GM18511 (cell line): Measurements from ENCODE around the gene VPS35.
A peak's percentile ranks its signal among the peaks of the same experiment; 100 is the strongest.

Experiments used
- ATAC-seq: cut with Tn5 transposase; IDR thresholded peaks from one replicate; pipeline ENCODE4 v1.9.1; 2021; ENCODE audit warnings: mild to moderate bottlenecking, moderate library complexity; ENCODE audit not compliant: unreplicated experiment

Gene VPS35

GRCh38 chr16:46620266-46621005, 68.5 kb downstream of the VPS35 start:
- peak; percentile 15 for ATAC-seq

- ATAC-seq, result no peak
Observed at GRCh38 chr16:46618516-46618915, 70.5 kb downstream of the VPS35 start.

- no peak for ATAC-seq
Observed at GRCh38 chr16:46614006-46614405, 75.0 kb downstream of the VPS35 start.

GRCh38 chr16:46613352-46613751, 75.6 kb downstream of the VPS35 start:
- ATAC-seq, result no peak

GRCh38 chr16:46612121-46612520, 76.9 kb downstream of the VPS35 start:
- peak; percentile 72 for ATAC-seq

- ATAC-seq, result no peak
Observed at GRCh38 chr16:46607529-46607928, 81.4 kb downstream of the VPS35 start.

- ATAC-seq, result no peak
Observed at GRCh38 chr16:46606231-46606630, 82.7 kb downstream of the VPS35 start.
